ENCODE results near the gene KRTAP22-1. TPM values are rescaled to one million over a fixed set of nuclear protein-coding genes. Genes with fewer than 3 reads are reported as not detected.

KRTAP22-1 gene
- total and polyA plus RNA-seq, 2 donors (not counting 1 experiment from before 2014, with no cell fraction given) = not detected

DNA sequence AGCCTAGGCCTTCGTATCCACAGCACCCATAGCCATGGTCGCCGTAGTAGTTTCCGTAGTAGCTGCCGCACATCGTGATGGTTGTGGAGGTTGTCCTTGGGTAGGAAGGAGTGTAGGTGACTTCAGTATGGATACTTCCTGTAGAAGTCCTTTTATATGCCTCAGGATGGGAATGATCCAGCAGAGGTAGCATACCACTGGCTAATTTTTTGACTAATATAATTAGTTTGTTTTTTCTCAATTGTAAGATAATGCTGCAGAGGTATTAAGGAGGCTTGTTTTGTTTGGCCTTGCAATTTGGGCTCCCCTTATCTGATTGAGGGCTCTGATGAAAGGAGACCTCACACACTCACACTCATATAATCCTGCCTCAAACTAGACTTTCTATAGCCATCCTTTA lies 2.1 kb upstream of the KRTAP22-1 start, which contains the start of gene KRTAP6-2:
Gene KRTAP6-2, minus strand, starts transcription at position 101 of the 400 bp plus-strand sequence. Its CDS starts 28 bp downstream, at position 73.
- Histone ChIP-seq H3K9ac (ENCODE audit: low read length) (no peak within 1 kb of the TSS), H3K4me1 (ENCODE audit: control insufficient read depth in 2 of 2, insufficient read depth in 2 of 2, low read length in 2 of 2) (no peaks in the 10 kb centered on the region), H3K9me3 (ENCODE audit: control extremely low read depth in 1 of 3, control insufficient read depth in 2 of 3, insufficient read depth in 1 of 3, low read length in 2 of 3) (peaks cover 0 to 2% (median 0%) of the 10 kb centered on the region in 3 donors), H3K79me2 (ENCODE audit: control insufficient read depth, insufficient read depth, low read length) (no peaks in the 10 kb centered on the region), H2AFZ (ENCODE audit: insufficient read depth, low read depth, low read length, poor library complexity, severe bottlenecking) (no peak within 1 kb of the TSS), H3K27me3 (replicated peaks in 1 of 4; ENCODE audit: control extremely low read depth in 1 of 4, control insufficient read depth in 3 of 4, insufficient read depth in 4 of 4, low read length in 3 of 4) (no peaks in the 10 kb centered on the region), H3K4me3 (ENCODE audit: control extremely low read depth in 1 of 5, extremely low read depth in 1 of 5, insufficient read depth in 1 of 5, low read depth in 2 of 5, low read length in 4 of 5) (no peak within 1 kb of the TSS), H3K27ac (ENCODE audit: low read length in 2 of 2) (no peak within 1 kb of the TSS), H3K4me2 (replicated peaks; ENCODE audit: low read depth, low read length, poor library complexity, severe bottlenecking) (no peak within 1 kb of the TSS), H4K20me1 (ENCODE audit: control insufficient read depth, insufficient read depth, low read length, poor library complexity, severe bottlenecking) (no peaks in the 10 kb centered on the region), H3K36me3 (replicated peaks in 1 of 2; ENCODE audit: control extremely low read depth in 1 of 2, control insufficient read depth in 1 of 2, extremely low read depth in 1 of 2, insufficient read depth in 2 of 2, low read length in 1 of 2) (no peaks in the 10 kb centered on the region)
- Mint-ChIP-seq H3K27ac (no peak within 1 kb of the TSS), H3K4me1 (no peaks in the 10 kb centered on the region), H3K27me3 (no peaks in the 10 kb centered on the region), H3K9me3 (ENCODE audit: insufficient read depth) (peaks cover 8% of the 10 kb centered on the region), H3K4me3 (no peak within 1 kb of the TSS)
- intact Hi-C loops (cut with micrococcal nuclease) = no loop called here
- TF ChIP-seq EZH2 (IDR thresholded peaks at IDR 0.05; ENCODE audit: borderline replicate concordance, insufficient read depth, low read depth, low read length, poor library complexity, severe bottlenecking) = no peak
- TF ChIP-seq, protein P1, sequence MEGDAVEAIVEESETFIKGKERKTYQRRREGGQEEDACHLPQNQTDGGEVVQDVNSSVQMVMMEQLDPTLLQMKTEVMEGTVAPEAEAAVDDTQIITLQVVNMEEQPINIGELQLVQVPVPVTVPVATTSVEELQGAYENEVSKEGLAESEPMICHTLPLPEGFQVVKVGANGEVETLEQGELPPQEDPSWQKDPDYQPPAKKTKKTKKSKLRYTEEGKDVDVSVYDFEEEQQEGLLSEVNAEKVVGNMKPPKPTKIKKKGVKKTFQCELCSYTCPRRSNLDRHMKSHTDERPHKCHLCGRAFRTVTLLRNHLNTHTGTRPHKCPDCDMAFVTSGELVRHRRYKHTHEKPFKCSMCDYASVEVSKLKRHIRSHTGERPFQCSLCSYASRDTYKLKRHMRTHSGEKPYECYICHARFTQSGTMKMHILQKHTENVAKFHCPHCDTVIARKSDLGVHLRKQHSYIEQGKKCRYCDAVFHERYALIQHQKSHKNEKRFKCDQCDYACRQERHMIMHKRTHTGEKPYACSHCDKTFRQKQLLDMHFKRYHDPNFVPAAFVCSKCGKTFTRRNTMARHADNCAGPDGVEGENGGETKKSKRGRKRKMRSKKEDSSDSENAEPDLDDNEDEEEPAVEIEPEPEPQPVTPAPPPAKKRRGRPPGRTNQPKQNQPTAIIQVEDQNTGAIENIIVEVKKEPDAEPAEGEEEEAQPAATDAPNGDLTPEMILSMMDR (IDR thresholded peaks at IDR 0.05) = no peak
- DNase-seq = no peak
- CTCF ChIA-PET = no interaction called here
- POLR2A ChIA-PET = no interaction called here
- no peak for ATAC-seq (ENCODE audit: low read depth)
- 98% methylated on average over 6 of the region's 6 CpGs for WGBS (ENCODE audit: insufficient coverage)

GRCh38 chr21:30605968-30606367 lies 5.1 kb downstream of the KRTAP22-1 start:
- WGBS (ENCODE audit: insufficient coverage) = 77% methylated on average over 2 of the region's 2 CpGs
- H2AFZ ChIP-seq (ENCODE audit: insufficient read depth, low read depth, low read length, poor library complexity, severe bottlenecking) = no peak overlapping the region
- no peaks in the 10 kb centered on the region for H3K36me3 ChIP-seq (replicated peaks in 1 of 2; ENCODE audit: control extremely low read depth in 1 of 2, control insufficient read depth in 1 of 2, extremely low read depth in 1 of 2, insufficient read depth in 2 of 2, low read length in 1 of 2)
- H3K9me3 Mint-ChIP-seq (ENCODE audit: insufficient read depth) = peaks cover 7% of the 10 kb centered on the region
- TF ChIP-seq, protein P1 (IDR thresholded peaks at IDR 0.05) = no peak
- no peak for TF ChIP-seq EZH2 (IDR thresholded peaks at IDR 0.05; ENCODE audit: borderline replicate concordance, insufficient read depth, low read depth, low read length, poor library complexity, severe bottlenecking)
- no peaks in the 10 kb centered on the region for H4K20me1 ChIP-seq (ENCODE audit: control insufficient read depth, insufficient read depth, low read length, poor library complexity, severe bottlenecking)
- ATAC-seq (ENCODE audit: low read depth) (no peak), DNase-seq (no peak)
- ChIA-PET CTCF (no interaction called here), POLR2A (no interaction called here)
- H3K27ac ChIP-seq (ENCODE audit: low read length in 2 of 2) = no peak overlapping the region
- intact Hi-C loops (cut with micrococcal nuclease) = no loop called here
- H3K4me2 ChIP-seq (replicated peaks; ENCODE audit: low read depth, low read length, poor library complexity, severe bottlenecking) = no peak overlapping the region
- no peak overlapping the region for H3K9ac ChIP-seq (ENCODE audit: low read length)
- H3K27me3 ChIP-seq (replicated peaks in 1 of 4; ENCODE audit: control extremely low read depth in 1 of 4, control insufficient read depth in 3 of 4, insufficient read depth in 4 of 4, low read length in 3 of 4) = no peaks in the 10 kb centered on the region
- H3K4me3 Mint-ChIP-seq = no peak overlapping the region
- H3K27me3 Mint-ChIP-seq = no peaks in the 10 kb centered on the region
- no peak overlapping the region for H3K4me3 ChIP-seq (ENCODE audit: control extremely low read depth in 1 of 5, extremely low read depth in 1 of 5, insufficient read depth in 1 of 5, low read depth in 2 of 5, low read length in 4 of 5)
- H3K79me2 ChIP-seq (ENCODE audit: control insufficient read depth, insufficient read depth, low read length) = no peaks in the 10 kb centered on the region
- H3K27ac Mint-ChIP-seq = no peak overlapping the region
- no peaks in the 10 kb centered on the region for H3K4me1 ChIP-seq (ENCODE audit: control insufficient read depth in 2 of 2, insufficient read depth in 2 of 2, low read length in 2 of 2)
- no peaks in the 10 kb centered on the region for H3K9me3 ChIP-seq (ENCODE audit: control extremely low read depth in 1 of 3, control insufficient read depth in 2 of 3, insufficient read depth in 1 of 3, low read length in 2 of 3)
- no peaks in the 10 kb centered on the region for H3K4me1 Mint-ChIP-seq
